GM18502 (cell line): ENCODE measurements around the gene ZNF747.
A peak's percentile ranks its signal among the peaks of the same experiment; 100 is the strongest.

Experiments used
- ATAC-seq: cut with Tn5 transposase; IDR thresholded peaks from one replicate; pipeline ENCODE4 v1.9.1; 2021; ENCODE audit warnings: mild to moderate bottlenecking; ENCODE audit not compliant: unreplicated experiment, poor library complexity

Gene ZNF747

DNA sequence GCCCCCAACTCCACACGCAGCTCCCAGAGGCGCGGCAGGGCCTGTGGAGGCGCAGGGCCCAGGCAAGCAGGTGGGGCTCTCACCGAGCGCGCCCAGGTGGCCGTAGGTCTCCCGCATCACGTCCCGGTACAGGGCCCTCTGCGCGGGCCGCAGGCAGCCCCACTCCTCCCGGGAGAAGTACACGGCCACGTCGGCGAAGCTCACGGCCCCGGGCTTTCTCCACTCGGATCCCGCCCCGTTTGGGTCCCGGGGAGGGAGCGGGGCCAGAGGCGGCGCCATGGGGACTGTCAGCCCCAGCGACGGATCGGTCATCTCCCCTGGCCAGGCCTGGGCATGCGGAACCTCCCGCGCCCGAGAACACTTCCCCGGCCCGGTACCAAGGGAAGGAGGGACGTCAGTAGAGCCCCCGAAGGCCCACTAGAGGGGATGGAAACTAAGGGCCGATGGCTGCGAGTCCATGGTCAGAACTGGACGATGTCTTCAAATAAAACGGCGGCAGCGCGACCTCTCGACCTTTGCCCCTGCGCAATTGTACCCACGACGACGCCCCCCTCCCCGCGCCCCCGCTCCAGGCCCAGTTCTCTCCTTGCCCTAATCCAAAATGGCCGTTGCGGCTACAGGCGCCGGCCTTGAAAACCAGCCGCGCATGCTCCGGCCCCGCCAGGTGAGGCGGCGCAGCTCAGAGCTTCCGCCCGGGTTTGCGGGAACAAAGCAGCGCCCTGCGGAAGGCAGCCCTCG lies at the start of gene ZNF747:
TSS of gene ZNF747 (minus strand) at position 491 of the 738 bp plus-strand sequence. CDS start at position 312, 179 bp downstream.
- peak; percentile 72 for ATAC-seq

DNA sequence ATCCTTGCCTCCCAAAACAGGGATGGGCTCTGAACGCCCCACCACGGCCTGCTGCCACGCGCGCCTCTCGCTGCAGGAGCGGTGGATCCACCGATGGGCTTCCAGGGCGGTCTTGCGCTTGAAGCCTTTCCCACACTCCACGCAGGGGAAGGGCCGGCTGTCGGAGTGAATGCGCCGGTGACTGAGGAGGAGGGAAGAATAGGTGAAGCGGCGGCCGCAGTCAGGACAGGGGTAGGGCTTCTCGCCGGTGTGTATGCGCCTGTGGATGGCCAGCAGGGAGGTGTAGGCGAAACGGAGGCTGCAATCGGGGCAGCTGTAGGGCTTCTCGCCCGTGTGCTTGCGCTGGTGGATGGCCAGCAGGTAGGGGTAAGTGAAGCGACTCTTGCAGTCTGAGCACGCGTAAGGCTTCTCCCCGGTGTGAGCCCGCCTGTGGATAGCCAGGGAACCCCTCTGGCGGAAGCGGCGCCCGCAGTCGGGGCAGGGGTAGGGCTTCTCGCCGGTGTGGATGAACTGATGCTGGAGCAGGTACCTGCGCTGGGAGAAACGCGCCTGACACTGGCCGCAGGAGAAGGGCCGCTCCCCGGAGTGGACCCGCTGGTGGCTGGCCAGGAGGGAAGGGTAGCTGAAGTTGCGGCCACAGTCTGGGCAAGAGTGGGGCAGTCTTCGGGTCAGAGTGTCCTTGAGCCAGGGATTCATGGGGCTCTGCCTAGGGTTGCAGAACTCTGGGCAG lies 48.1 kb upstream of the ZNF747 start:
- ATAC-seq: no peak

GRCh38 chr16:30581457-30581856 lies 46.8 kb upstream of the ZNF747 start:
- ATAC-seq: no peak

DNA sequence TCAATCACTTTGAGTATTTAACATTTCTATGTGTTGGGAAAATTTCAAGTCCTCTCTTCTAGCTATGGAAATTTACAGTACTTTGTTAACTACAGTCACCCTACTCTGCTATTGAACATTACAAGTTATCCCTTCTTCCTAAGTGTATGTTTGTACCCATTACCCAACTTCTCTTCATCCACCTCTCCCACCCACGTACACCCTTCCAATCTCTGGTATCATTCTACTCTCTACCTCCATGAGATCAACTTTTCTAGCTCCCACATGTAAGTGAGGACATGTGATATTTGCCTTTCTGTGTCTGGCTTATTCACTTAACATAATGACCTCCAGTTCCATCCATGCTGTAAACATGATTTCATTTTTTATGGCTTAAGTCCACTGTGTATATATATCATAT lies 40.0 kb upstream of the ZNF747 start:
- ATAC-seq: no peak

DNA sequence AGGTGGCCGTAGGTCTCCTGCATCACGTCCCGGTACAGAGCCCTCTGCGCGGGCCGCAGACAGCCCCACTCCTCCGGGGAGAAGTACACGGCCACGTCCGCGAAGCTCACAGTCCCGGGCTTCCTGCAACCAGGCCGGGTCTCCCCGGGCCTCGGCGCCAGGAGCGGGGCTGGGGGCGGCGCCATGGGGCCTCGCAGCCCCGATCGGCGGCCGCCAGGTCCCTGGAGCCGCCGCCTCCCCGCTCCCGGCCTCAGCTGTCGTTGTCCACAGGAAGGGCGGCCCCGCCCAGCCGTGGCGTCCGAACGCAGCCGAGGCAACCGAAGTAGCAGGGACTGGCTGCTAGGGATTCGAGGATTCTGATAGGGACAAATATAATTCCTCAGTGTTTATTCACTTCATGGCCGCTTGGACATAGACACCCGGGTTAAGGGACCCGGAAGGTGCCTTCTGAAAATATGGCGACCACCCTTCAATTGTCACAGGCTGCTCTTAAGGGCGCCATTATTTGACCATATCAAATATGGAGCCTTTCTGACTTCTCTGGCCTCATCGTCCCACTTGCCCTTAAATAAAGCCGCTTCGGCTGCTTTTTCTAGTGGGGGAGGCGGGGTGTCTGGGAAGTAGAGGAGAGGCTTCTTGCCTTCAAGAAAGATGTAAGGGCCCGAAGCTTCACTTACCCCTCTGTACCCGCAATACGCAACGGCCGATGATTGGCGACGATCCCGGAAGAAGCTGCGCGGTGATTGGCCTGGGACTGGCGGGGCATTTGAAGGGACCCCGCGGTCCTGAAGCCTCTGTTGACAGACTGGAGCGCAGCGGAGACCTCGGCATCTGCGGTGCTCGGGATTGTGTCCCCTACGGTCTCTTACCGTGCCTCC lies 37.0 kb upstream of the ZNF747 start, which contains the start of gene ZNF688:
TSS of gene ZNF688 (minus strand) at position 270 of the 878 bp plus-strand sequence. CDS start at position 185, 85 bp downstream.
- peak; percentile 76 for ATAC-seq

- ATAC-seq: no peak
These were observed 36.2 kb upstream of the ZNF747 start for GRCh38 chr16:30570636-30571444.

GRCh38 chr16:30569746-30570635 lies 35.3 kb upstream of the ZNF747 start:
- ATAC-seq: no peak

- ATAC-seq: no peak
These were observed 34.6 kb upstream of the ZNF747 start for GRCh38 chr16:30569281-30569680.

GRCh38 chr16:30567991-30568638 lies 33.5 kb upstream of the ZNF747 start:
- ATAC-seq: peak; percentile 38

DNA sequence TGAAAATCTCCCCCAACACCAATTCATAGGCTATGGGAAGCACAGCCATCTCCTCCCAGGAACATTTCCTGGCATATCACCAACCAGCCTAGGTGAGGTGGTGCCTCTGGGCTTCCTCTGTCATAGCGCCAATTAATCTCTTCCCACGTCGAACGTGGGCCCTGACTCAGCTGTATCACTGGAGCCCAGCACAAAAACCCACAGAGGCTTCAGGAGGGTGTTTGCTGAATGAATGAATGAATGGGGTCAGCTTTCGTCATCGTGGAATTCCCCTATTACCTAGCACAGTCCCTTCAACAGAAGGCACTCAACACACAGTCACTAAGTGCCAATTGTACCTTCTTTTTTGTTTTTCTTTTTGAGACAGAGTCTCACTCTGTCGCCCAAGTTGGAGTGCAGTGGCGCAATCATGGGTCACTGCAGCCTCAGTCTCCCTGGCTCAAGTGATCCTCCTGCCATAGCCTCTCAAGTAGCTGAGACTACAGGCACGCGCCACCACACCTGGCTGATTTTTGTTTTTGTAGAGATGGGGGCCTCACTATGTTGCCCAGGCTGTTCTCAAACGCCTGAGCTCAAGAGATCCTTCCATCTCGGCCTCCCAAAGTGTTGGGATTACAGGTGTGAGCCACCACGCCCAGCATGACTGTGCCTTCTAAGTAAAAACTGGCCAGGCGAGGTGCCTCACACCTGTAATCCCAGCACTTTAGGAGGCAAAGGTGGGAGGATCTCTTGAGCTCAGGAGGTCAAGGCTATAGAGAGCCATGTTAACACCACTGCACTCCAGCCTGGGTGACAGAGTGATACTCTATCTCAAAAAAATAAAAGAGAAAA lies 32.7 kb upstream of the ZNF747 start:
- no peak for ATAC-seq

DNA sequence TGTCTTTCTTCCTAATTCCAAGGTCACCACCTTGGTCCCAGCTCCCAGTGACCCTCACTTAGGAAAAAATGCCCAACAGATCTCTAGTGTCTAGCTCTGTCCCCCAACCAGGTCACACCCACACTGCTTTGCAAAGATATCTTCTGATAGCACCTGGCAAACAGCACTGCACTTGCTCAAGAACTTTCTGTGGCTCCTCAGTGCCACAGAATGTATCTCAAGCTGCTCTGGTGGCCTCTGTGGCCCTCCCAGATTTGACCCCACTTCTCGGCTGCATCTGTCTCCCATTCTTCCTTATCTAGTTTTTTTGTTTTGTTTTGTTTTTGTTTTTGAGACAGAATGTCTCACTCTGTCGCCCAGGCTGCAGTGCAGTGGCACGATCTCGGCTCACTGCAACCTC lies 31.9 kb upstream of the ZNF747 start:
- no peak for ATAC-seq

DNA sequence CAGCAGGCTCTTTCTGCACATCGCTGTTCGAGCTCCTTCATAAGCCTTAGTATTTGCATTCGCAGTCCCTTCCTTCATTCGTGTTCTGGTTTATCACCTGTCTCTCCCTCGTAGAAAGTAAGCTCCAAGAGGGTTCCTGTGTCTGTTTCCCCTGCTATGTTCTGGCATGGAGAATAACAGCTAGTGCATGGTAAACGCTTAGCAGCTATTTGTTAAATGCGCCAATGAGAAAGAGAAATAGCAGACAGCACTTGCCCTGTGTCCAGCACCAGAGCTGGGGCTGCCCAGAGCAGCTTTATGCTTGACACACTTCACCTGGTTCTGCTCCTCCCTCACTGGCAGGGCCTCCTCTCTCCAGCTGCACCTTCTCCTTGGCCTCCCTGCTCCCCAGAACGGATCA lies 31.3 kb upstream of the ZNF747 start:
- ATAC-seq: no peak

DNA sequence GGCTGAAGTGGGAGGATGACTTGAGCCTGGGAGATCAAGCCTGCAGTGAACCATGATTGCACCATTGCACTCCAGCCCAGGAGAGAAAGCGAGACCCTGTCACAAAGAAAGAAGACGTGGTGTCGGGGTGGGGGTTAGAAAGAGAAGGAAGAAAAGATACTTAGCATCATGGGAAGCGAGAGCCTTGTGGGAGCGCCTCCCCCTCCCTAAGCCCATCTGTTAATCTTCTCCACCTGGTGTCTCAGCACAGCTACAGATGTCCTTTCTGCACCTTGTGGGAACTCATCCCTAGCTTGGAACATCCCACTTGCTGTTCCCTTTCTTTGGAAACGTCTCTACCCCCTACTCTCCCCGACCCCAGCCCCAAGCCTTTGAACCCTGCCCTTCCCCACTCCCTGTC lies 30.9 kb upstream of the ZNF747 start:
- no peak for ATAC-seq

GRCh38 chr16:30562021-30562420 lies 27.4 kb upstream of the ZNF747 start:
- ATAC-seq: no peak

DNA sequence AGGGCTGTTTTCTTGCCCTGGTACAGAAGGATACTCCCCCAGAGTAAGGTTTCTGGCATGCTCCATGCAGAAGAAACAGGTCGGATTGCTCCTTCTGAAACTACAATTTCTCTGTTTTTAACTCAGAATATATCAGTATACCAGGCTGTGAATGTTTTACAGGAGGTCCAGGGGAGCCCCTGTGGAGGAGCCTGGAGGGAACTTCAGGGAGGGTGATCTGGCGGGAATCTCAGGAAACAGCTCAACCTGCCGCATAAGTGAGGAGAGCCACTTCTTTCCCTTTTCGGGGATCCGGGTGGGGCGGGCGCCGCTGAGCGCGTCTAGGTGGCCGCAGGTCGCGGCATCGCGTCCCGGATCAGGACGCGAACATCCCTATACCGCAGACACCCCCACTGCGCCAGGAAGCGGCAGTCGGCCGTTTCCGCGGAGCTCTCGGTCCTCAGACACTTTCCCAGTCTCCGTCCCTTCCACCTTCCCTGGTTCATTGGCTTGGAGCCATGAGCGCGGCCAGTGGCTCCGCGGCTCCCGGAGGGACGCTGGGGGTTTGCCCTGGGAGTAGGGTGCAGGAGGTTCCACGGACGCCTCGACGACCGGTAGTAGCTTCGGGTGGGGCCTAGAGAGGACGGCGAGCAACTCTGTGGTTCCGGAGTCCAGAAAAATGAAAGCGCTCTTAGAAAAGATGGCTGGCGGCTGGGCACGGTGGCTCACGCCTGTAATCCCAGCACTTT lies 26.6 kb upstream of the ZNF747 start:
- ATAC-seq: no peak

DNA sequence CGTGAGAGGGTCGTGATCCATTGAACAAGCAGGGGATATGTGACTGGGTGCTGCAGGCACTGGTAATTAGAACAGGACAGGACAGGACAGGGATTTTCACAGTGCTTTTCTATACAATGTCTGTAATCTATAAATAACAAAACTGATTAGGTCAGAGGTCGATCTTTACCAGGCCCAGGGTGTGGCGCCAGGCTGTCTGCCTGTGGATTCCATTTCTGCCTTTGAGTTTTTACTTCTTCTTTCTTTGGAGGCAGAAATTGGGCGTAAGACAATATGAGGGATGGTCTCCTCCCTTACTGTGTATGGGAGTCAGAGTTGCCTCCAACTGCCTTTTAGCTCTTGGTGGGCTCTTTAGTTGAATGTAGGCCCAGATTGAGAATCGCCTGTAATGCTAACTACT lies 25.0 kb upstream of the ZNF747 start:
- ATAC-seq: no peak

GRCh38 chr16:30558789-30559377 lies 24.2 kb upstream of the ZNF747 start:
- ATAC-seq: no peak
